Mucosa of descending colon (tissue), 3 donors: ENCODE data around the gene PIK3AP1. TPM values are rescaled to one million over a fixed set of nuclear protein-coding genes. Genes with fewer than 3 reads are reported as not detected.

ENCODE experiments used
- ATAC-seq: fragments of 200-7000 bp; cut with Tn5 transposase; one replicate; pipeline ENCODE4 v1.9.1; 2020; ENCODE audit warnings: mild to moderate bottlenecking, moderate library complexity
- DNase-seq, 3 donors: peaks; one replicate each; pipeline ENCODE4 v3.0.0-alpha.2; 2020
- H3K36me3 ChIP-seq: fragments of 200-600 bp; one replicate; pipeline ENCODE4 v1.8.0; 2021; ENCODE audit warnings: low read depth, mild to moderate bottlenecking
- H3K4me1 ChIP-seq: fragments of 200-600 bp; one replicate; pipeline ENCODE4 v1.8.0; 2021; ENCODE audit warnings: low read depth, mild to moderate bottlenecking
- H3K4me3 ChIP-seq: fragments of 200-600 bp; one replicate; pipeline ENCODE4 v1.8.0; 2021; ENCODE audit warnings: mild to moderate bottlenecking
- H3K9me3 ChIP-seq: fragments of 200-600 bp; one replicate; pipeline ENCODE4 v1.8.0; 2021; ENCODE audit warnings: mild to moderate bottlenecking
- intact Hi-C, 2 donors: fragments of 100-400 bp; cut with DNase I in 1 of 2; cut with micrococcal nuclease in 1 of 2; formaldehyde crosslinking; loops; one replicate each; pipeline versions ENCODE4 v1.11.0 to v1.11.1; 2022; cut with DNase I, micrococcal nuclease
- total RNA-seq, 3 donors: library from RNA; stranded (reverse); fragmentation: NEBNext Ultra II Directional in 2 of 3; extraction: Animal tissue kit (Norgen Biotek cat#: 25700) in 2 of 3; gene quantifications; one replicate each; pipeline versions ENCODE4 v1.2.1 to v1.2.4, GENCODE V29; 2021 to 2023
- TF ChIP-seq, protein P1 (sequence below): fragments of 200-600 bp; IDR thresholded peaks from one replicate; pipeline ENCODE4 v1.8.0; 2022; ENCODE audit warnings: antibody characterized with exemption, mild to moderate bottlenecking
- donor health status: DM: no; HTN: no; CAD: no; lungs with moderate emphysema.
- donor health status: DM: no; HTN: no; CAD: no.
- donor health status: DM: no; HTN: yes; CAD: no.

The PIK3AP1 gene
- total RNA-seq, 3 donors from 2014 or later = 10.4 to 19.8 (median 13.2) TPM

DNA sequence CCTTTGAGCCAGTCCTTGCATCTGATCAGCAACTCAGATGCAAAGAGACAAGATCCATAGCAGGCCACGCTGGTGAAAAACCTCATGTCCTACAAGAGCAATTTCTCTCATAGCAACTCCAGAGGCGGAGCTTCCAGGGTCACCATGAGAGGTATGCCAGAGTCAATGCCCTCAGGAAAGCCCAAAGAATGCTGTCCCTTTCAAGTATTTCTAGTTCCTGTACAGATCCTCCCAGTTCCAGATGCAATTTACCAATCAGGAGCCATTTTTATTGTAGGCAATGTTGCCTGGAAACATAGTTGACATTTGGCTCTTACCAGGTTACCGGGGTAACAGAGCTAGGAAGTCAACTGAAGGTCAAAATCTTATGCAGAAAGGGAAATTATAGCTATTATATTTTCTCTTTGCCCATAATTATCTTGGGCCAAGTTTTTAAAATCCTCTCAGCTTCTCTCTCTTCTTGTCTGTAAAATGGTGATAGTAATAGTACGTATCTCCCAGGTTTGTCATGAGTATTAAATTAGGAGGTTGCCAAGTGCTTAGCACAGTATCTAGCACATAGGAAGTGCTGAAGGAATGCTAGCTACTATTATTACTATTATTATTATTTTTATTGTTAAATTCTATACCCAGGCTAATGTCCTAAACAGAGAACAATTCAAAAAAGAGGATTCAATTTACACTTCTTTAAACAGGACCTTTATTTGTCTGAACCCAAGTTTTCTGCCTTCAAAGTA is 87.2 kb downstream of the PIK3AP1 start:
- no peak overlapping the region for H3K4me3 ChIP-seq
- TF ChIP-seq, protein P1, sequence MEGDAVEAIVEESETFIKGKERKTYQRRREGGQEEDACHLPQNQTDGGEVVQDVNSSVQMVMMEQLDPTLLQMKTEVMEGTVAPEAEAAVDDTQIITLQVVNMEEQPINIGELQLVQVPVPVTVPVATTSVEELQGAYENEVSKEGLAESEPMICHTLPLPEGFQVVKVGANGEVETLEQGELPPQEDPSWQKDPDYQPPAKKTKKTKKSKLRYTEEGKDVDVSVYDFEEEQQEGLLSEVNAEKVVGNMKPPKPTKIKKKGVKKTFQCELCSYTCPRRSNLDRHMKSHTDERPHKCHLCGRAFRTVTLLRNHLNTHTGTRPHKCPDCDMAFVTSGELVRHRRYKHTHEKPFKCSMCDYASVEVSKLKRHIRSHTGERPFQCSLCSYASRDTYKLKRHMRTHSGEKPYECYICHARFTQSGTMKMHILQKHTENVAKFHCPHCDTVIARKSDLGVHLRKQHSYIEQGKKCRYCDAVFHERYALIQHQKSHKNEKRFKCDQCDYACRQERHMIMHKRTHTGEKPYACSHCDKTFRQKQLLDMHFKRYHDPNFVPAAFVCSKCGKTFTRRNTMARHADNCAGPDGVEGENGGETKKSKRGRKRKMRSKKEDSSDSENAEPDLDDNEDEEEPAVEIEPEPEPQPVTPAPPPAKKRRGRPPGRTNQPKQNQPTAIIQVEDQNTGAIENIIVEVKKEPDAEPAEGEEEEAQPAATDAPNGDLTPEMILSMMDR = no peak
- ATAC-seq (peak; percentile 88), DNase-seq (peak in 1 of 3 donors; percentile 40)
- peaks cover 9% of the 10 kb centered on the region for H3K4me1 ChIP-seq
- intact Hi-C loops = no loop called here
- no peaks in the 10 kb centered on the region for H3K36me3 ChIP-seq
- no peaks in the 10 kb centered on the region for H3K9me3 ChIP-seq

DNA sequence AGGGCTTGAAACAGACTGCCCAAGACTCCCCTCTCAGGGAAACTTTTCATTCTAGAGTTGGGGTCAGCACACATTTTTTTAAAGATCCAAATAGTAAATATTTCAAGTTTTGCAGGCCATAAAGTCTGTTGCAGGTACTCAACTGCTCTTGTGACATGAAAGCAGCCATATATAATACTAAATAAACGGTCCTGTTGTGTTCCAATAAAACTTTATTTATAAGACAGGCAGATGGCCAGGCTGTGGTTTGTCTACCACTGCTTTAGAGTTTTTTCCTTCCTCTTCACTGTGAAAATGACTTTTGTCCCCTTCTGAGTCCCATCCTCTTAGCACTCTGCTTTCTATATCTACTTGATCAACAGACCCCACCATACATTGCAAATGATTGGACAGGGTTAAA is 93.0 kb downstream of the PIK3AP1 start:
- ATAC-seq (no peak), DNase-seq (no peak)
- Histone ChIP-seq H3K36me3 (no peaks in the 10 kb centered on the region), H3K9me3 (no peaks in the 10 kb centered on the region), H3K4me1 (no peaks in the 10 kb centered on the region), H3K4me3 (no peak overlapping the region)
- TF ChIP-seq, protein P1 = no peak
- intact Hi-C loops = no loop called here

DNA sequence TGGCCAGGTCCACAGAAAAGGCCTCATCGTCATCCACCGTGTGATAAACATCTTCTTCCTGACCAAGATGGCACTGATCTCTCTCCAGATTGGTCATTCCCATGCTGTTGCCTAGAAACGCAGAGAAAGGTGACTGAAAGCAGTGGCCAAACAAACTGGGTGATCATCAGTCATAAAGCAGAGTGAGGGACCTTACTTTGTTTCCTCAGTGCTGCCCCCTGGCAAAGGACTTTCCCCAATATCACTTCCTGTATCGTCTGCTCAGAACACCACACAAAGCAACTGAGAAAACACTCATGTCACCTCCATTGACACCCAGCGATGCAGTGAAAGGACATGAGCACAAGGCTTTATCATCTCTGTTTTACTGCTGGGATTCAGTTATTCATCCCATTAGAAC is 93.5 kb downstream of the PIK3AP1 start:
- no peak for ATAC-seq
- TF ChIP-seq, protein P1 = no peak

DNA sequence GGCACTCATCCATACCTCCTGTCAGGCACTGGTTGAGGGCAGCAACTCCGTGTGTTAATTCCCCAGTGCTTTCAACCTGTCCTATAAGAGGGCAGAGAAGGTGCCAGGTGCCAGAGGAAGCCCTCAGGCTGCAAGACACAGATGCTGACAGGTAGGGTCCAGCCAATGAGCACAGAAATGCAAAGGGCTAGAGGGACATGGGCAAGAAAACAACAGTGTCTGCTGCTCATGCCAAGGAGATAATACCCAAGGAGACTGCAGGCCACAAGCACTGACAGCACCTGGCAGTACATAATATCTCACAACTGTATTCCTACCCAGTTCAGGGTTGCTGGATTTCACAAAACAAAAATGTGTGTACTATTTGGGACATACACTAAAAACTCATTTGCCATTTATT is 95.1 kb downstream of the PIK3AP1 start:
- Histone ChIP-seq H3K9me3 (no peaks in the 10 kb centered on the region), H3K4me3 (no peak overlapping the region), H3K4me1 (peaks cover 3% of the 10 kb centered on the region), H3K36me3 (no peaks in the 10 kb centered on the region)
- ATAC-seq (no peak), DNase-seq (no peak)
- TF ChIP-seq, protein P1 = no peak
- intact Hi-C loops = no loop called here

More for the DNA sequence above, 93.5 kb downstream of the PIK3AP1 start:
- Histone ChIP-seq H3K4me1 (no peaks in the 10 kb centered on the region), H3K9me3 (no peaks in the 10 kb centered on the region), H3K36me3 (no peaks in the 10 kb centered on the region), H3K4me3 (no peak overlapping the region)
- no peak for DNase-seq
- intact Hi-C loops = no loop called here

DNA sequence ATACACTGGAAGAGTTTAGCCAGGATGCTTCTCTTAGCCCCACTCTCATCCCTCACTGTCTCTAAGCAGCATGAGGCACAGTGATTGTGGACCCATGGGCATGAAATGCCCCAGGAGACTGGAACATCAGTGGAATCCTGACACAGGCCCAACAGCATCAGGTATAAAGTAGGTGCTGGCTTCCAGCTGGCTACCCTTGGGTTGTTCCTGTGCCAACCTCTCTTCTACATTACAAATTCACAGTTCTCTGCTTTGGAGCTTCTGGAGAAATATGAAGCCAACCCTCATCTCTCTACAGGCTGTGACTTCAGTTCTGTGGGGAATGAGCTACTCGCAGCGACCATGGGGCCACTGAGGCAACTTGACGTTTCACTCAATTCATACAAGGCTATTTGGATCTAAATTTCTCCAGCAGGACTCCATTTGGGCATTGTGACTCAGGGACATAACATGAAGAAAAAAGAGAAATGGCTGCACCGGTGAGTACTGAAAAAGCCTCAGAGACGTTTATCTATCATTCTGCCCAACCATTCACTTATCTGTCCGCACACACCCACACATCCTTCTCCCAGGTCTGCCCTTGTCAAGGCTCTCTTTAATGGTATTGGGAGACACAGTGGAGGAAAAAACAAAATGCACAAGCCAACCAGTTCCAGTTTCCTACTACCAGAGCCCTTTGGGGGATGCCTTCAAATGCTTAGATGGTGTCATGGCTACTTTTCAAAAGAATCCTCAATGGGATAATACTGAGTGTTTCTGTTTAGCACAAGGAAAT is 98.1 kb downstream of the PIK3AP1 start:
- Histone ChIP-seq H3K4me3 (no peak overlapping the region), H3K36me3 (no peaks in the 10 kb centered on the region), H3K4me1 (peaks cover 15% of the 10 kb centered on the region), H3K9me3 (no peaks in the 10 kb centered on the region)
- intact Hi-C loops = no loop called here
- TF ChIP-seq, protein P1 = no peak
- no peak for ATAC-seq
- DNase-seq = no peak
